B cell (primary cell): ENCODE results near the gene MYOC.

Source experiments
- EZH2 ChIP-seq: IDR thresholded peaks from 2 replicates; pipeline ENCODE4 v1.6.1; 2012; ENCODE audit warnings: borderline replicate concordance, low read depth, mild to moderate bottlenecking, moderate library complexity, low read length; ENCODE audit not compliant: insufficient read depth, poor library complexity, severe bottlenecking
- TF ChIP-seq, protein P1 (sequence below): fragments of 200-600 bp; IDR thresholded peaks from one replicate; pipeline ENCODE4 v1.8.0; 2022; ENCODE audit warnings: antibody characterized with exemption, mild to moderate bottlenecking

DNA sequence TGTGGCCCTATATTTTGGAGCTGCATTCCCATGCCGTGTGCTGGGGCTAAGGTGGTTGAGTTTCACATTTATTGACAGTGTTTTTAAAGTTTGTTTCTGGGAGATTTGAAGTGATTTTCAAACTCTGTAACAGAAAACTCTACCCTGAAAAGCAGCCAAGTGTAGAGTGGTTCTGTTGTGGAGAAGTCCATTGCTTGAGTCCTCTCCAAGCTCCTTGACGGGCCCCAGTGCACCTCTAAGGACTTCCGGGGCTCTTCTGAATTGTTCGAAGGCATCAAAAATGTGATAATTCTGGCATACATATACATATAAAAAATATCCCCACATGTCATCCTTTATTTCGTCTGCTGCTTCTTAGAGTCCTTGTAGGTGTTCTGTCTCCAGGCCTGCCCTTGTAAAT is 25.5 kb downstream of the MYOC start:
- TF ChIP-seq, protein P1, sequence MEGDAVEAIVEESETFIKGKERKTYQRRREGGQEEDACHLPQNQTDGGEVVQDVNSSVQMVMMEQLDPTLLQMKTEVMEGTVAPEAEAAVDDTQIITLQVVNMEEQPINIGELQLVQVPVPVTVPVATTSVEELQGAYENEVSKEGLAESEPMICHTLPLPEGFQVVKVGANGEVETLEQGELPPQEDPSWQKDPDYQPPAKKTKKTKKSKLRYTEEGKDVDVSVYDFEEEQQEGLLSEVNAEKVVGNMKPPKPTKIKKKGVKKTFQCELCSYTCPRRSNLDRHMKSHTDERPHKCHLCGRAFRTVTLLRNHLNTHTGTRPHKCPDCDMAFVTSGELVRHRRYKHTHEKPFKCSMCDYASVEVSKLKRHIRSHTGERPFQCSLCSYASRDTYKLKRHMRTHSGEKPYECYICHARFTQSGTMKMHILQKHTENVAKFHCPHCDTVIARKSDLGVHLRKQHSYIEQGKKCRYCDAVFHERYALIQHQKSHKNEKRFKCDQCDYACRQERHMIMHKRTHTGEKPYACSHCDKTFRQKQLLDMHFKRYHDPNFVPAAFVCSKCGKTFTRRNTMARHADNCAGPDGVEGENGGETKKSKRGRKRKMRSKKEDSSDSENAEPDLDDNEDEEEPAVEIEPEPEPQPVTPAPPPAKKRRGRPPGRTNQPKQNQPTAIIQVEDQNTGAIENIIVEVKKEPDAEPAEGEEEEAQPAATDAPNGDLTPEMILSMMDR: no peak
- TF ChIP-seq EZH2: no peak
